ENCODE data around the gene CAB39L.

The CAB39L gene

GRCh38 chr13:49441312-49441711 lies 2.6 kb downstream of the CAB39L start:
- no peak for DNase-seq

DNA sequence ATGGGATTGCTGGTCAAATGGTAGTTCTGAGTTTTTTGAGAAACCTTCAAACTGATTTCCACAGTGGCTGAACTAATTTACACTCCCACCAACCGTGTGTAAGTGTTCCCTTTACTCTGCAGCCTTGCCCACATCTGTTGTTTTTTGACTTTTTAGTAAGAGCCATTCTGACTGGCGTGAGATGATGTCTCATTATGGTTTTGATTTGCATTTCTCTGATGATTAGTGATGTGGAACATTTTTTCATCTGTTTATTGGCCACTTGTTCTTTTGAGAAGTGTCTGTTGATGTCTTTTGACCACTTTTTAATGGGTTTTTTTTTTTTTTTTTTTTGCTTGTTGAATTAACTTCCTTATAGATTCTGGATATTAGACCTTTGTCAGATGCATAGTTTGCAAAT lies 4.3 kb downstream of the CAB39L start:
- no peak for DNase-seq

GRCh38 chr13:49437705-49438104 lies 6.2 kb downstream of the CAB39L start:
- DNase-seq: no peak

- DNase-seq: no peak
These were observed 7.0 kb downstream of the CAB39L start for GRCh38 chr13:49436890-49437289.

- no peak for DNase-seq
These were observed 7.9 kb downstream of the CAB39L start for GRCh38 chr13:49435992-49436391.

- no peak for DNase-seq
These were observed 14.7 kb downstream of the CAB39L start for GRCh38 chr13:49429121-49429520.

- DNase-seq: no peak
These were observed 15.7 kb downstream of the CAB39L start for GRCh38 chr13:49428041-49428763.

DNA sequence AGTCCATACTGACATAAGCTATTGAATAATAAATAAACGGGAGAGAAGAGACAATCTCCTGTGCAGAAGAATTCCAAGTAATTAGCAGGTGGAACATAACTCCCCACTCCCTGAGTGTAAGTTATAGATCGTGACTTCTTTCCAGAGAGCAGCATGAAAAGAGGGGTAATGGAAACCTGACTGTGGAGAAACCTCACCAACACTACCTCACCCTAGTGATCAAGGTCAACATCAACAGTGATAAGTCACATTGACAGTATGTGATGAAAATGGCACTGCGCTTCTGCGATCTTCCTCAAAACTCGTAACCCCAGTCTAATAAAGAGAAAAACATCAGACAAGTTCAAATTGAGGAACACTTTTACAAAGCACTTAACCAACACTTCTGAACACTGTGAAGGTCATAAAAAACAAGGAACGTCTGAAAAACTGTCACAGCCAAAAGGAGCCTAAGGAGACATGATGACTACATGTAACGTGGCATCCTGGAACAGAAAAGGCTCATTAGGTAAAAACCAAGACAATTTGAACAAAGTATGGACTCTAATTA lies 19.8 kb downstream of the CAB39L start:
- DNase-seq: no peak

- DNase-seq: no peak
These were observed 22.5 kb downstream of the CAB39L start for GRCh38 chr13:49421391-49421790.

GRCh38 chr13:49419276-49419675 lies 24.6 kb downstream of the CAB39L start:
- DNase-seq: no peak

- DNase-seq: no peak
These were observed 25.7 kb downstream of the CAB39L start for GRCh38 chr13:49418206-49418605.

DNA sequence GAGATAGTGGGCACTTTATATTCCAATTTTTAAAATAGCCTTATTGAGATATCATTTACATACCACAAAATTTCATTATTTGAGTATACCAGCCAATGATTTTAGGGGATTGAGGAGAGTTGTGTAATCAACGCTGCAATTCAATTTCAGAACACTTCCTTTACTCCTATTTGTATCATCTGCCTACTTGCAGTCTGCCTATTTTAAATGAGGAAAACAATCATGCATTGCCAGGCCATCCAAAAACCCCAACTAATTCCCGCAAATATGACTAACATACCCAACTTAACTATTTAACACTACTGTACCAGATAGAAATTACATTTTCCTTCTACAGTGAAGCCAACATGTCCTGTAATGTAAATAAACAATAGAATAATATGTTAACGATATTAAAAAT lies 26.7 kb downstream of the CAB39L start:
- DNase-seq: no peak

- DNase-seq: no peak
These were observed 31.1 kb downstream of the CAB39L start for GRCh38 chr13:49412749-49413148.

- no peak for DNase-seq
These were observed 32.5 kb downstream of the CAB39L start for GRCh38 chr13:49411353-49411752.

- no peak for DNase-seq
These were observed 33.4 kb downstream of the CAB39L start for GRCh38 chr13:49410477-49410876.

DNA sequence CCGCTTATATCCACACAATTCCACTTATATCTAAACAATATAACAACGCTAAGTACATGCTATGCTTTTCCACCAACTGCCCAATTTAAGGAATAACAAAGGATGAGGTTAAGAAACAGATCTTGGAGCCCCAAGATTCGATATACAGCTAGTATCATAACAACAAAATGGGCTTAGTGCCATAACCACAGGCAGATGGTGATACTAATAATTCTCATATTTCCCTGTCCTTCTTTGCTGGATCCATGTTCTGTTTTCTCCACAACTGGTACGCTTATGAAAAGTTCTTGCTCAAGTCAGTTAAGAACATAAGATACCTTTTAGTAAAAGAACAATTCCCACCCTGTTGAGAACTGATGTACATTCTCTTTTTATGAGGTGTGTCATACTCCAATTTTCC lies 33.9 kb downstream of the CAB39L start:
- DNase-seq: no peak

- DNase-seq: no peak
These were observed 34.9 kb downstream of the CAB39L start for GRCh38 chr13:49409008-49409407.

GRCh38 chr13:49407936-49408335 lies 35.9 kb downstream of the CAB39L start:
- no peak for DNase-seq

- no peak for DNase-seq
These were observed 36.8 kb downstream of the CAB39L start for GRCh38 chr13:49407068-49407467.

GRCh38 chr13:49404703-49405020 lies 39.2 kb downstream of the CAB39L start:
- DNase-seq: no peak

GRCh38 chr13:49403996-49404702 lies 39.7 kb downstream of the CAB39L start:
- DNase-seq: no peak

GRCh38 chr13:49400755-49401659 lies 42.9 kb downstream of the CAB39L start:
- DNase-seq: no peak

DNA sequence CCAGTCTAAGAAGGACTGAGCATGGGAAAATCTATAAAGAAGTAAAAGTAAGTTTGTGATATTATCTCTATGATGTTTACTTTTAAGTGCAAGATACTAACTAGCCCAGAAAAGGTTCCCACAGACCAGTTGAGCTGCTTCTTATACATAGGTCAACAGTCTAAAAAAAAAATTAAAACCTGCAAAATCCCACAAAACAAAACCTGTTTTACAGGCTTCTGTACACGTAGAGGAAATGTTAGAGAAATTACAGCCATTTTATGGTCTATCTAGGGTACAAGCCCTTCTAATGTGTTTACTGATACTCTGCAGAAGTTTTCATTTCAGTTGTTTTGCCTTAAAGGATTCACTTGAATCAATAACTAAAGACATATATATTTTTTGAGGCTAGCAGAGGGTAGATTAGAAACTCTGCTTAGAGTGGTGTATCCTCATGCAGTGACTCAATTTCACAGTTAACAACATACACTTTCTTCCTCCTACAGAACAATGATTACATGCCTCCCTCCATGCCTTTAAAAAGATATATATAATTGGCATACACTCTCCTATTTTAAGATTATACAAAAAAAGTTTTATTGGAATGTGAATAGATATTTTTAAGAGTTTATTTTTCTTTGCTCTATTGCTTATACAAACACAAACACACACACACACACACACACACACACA lies 43.9 kb downstream of the CAB39L start:
- no peak for DNase-seq

All from NCI-H446 treated with DMSO at 0.1 percent for 48 hours (cell line).